Neutrophil (primary cell): ENCODE data around the gene ATP6V1E1.
A peak's percentile ranks its signal among the peaks of the same experiment; 100 is the strongest.
"Not testable (repeated sequence)": the region's sequence is repeated elsewhere in the genome, so short reads cannot be mapped to it uniquely, and the experiment has no call there.

ENCODE experiments used
- H3K27ac ChIP-seq: fragments of 200-600 bp; sonication (generic); 2 replicates; pipeline ENCODE4 v1.5.1; 2016; ENCODE audit warnings: mild to moderate bottlenecking, moderate library complexity
- H3K27me3 ChIP-seq: fragments of 200-600 bp; sonication (generic); 2 replicates; pipeline ENCODE4 v1.6.0; 2016; ENCODE audit warnings: mild to moderate bottlenecking
- H3K36me3 ChIP-seq: fragments of 200-600 bp; sonication (generic); 2 replicates; pipeline ENCODE4 v1.5.1; 2017
- H3K4me1 ChIP-seq, 2 experiments: fragments of 200-600 bp in 1 of 2; sonication (generic) in 1 of 2; 1 replicate in 1 of 2; 2 replicates in 1 of 2; pipeline versions ENCODE4 v1.5.1 to v1.6.1; 2013 to 2016; ENCODE audit warnings: low read depth in 1 of 2, low read length in 1 of 2, mild to moderate bottlenecking in 1 of 2, moderate library complexity in 1 of 2; ENCODE audit not compliant: control insufficient read depth in 1 of 2, insufficient read depth in 1 of 2
- H3K4me3 ChIP-seq, 2 experiments: fragments of 200-600 bp in 1 of 2; sonication (generic) in 1 of 2; 1 replicate in 1 of 2; 2 replicates in 1 of 2; pipeline ENCODE4 v1.5.1; 2013 to 2016; ENCODE audit warnings: low read depth in 1 of 2, low read length in 1 of 2, mild to moderate bottlenecking in 1 of 2, moderate library complexity in 1 of 2
- H3K9me3 ChIP-seq: fragments of 200-600 bp; sonication (generic); 2 replicates; pipeline ENCODE4 v1.5.1; 2016
- CTCF ChIP-seq: fragments of 200-600 bp; sonication (generic); IDR thresholded peaks from 2 replicates; pipeline ENCODE4 v1.5.1; 2016; ENCODE audit warnings: antibody characterized with exemption

The ATP6V1E1 gene

DNA sequence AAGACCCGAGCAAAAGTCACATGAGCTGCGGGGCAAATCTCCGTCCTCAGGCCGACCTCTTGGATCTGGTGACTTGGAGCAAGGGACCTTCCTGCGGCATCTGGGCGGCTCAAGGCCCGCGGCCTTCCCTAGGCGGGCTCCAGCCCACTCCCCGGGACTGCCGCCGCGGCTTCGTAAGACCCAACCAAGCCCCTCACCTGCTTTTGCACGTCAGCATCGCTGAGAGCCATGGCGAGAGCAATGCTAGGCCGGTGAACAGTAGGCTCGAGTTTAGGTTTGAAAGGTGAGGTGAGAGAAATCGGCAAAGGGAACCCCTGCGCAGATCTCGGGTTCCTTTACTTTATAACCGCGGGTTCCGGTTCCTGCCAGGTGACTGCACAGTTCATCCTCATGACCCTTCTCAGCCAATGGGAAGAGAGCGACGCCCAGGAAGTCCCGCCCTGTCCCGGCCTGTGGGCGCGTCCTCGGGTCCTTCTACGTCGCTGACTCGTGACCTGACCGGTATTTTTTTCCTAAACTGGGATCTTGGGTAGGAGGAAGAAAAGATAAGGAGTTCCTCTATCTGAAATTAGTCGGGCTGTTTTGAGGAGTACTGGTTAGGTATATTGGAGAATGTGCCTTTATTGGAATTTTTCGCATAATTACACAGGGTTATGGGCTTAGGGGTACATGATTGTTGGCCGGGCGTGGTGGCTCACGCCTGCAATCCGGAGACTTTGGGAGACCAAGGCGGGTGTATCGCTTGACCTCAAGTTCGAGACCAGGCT is at the start of gene ATP6V1E1:
TSS of gene ATP6V1E1 (minus strand) at position 344 of the 767 bp plus-strand sequence. CDS start at position 230, 114 bp downstream.
- H3K4me3 ChIP-seq = peak within 1 kb of the TSS; percentile 97 to 99
- no peak for TF ChIP-seq CTCF
- H3K36me3 ChIP-seq = no peaks in the 10 kb centered on the region
- no peaks in the 10 kb centered on the region for H3K27me3 ChIP-seq
- no peaks in the 10 kb centered on the region for H3K9me3 ChIP-seq
- peaks cover 25 to 28% of the 10 kb centered on the region in 2 experiments for H3K4me1 ChIP-seq
- H3K27ac ChIP-seq = peak within 1 kb of the TSS; percentile 98

GRCh38 chr22:17675584-17675983 is 47.0 kb upstream of the ATP6V1E1 start:
- peak overlapping the region; percentile 69 for H3K27ac ChIP-seq
- H3K4me1 ChIP-seq = peaks cover 69 to 72% of the 10 kb centered on the region in 2 experiments
- H3K4me3 ChIP-seq = no peak overlapping the region
- TF ChIP-seq CTCF = no peak
- H3K9me3 ChIP-seq = no peaks in the 10 kb centered on the region
- H3K27me3 ChIP-seq = no peaks in the 10 kb centered on the region
- H3K36me3 ChIP-seq = no peaks in the 10 kb centered on the region

GRCh38 chr22:17674152-17674551 is 45.6 kb upstream of the ATP6V1E1 start:
- Histone ChIP-seq H3K9me3 (no peaks in the 10 kb centered on the region), H3K27me3 (no peaks in the 10 kb centered on the region), H3K4me1 (peaks cover 76 to 79% of the 10 kb centered on the region in 2 experiments), H3K36me3 (no peaks in the 10 kb centered on the region), H3K4me3 (no peak overlapping the region), H3K27ac (peak overlapping the region; percentile 71)
- no peak for TF ChIP-seq CTCF

DNA sequence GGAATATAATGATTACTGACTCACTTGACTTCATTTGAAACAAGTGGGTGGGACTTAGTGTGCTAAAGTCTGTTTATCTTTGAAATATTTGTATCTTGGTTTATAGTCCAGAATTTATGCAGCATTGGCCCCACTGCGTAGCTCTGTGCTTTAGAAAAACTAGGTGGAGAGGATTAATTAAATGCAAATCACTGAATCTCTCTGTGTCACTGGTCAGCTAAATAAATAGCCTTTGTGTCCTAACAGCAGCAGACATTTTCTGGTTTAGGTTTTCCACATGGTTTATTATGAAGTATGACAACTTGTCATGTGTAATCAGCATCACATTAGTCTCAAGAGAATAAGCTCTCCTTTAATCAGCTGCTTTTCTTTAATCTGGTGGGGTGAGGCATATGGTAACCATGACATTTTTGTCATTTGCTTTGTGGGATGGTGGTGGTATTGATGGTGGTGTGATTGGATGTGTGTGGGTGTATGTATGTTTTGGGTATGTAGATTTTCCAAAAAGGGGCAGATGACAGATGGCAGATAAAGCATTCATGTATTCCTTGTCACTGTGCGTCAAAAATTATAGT is 44.0 kb upstream of the ATP6V1E1 start:
- peaks cover 62 to 64% of the 10 kb centered on the region in 2 experiments for H3K4me1 ChIP-seq
- H3K27ac ChIP-seq = peak overlapping the region; percentile 71

GRCh38 chr22:17671521-17672092 is 43.1 kb upstream of the ATP6V1E1 start:
- H3K4me3 ChIP-seq, H3K36me3 ChIP-seq, H3K9me3 ChIP-seq, H3K27me3 ChIP-seq: not testable (repeated sequence)
- Histone ChIP-seq H3K4me1 (peaks cover 65 to 68% of the 10 kb centered on the region in 2 experiments), H3K27ac (peak overlapping the region; percentile 71)

More for the DNA sequence above, 44.0 kb upstream of the ATP6V1E1 start:
- Histone ChIP-seq H3K4me3 (peak overlapping the region in 1 of 2 experiments; percentile 17), H3K27me3 (no peaks in the 10 kb centered on the region), H3K36me3 (no peaks in the 10 kb centered on the region), H3K9me3 (no peaks in the 10 kb centered on the region)
- no peak for TF ChIP-seq CTCF

GRCh38 chr22:17665854-17666253 is 37.3 kb upstream of the ATP6V1E1 start:
- Histone ChIP-seq H3K27ac (peak overlapping the region; percentile 66), H3K27me3 (no peaks in the 10 kb centered on the region), H3K4me3 (no peak overlapping the region), H3K36me3 (peaks cover 6% of the 10 kb centered on the region), H3K4me1 (peaks cover 39 to 40% of the 10 kb centered on the region in 2 experiments), H3K9me3 (no peaks in the 10 kb centered on the region)
- TF ChIP-seq CTCF = no peak
